Measurements from ENCODE around the gene PLXNB2. TPM values are rescaled to one million over a fixed set of nuclear protein-coding genes. Genes with fewer than 3 reads are reported as not detected.

PLXNB2 gene
- total RNA-seq, 1 experiment from 2014 or later: 227 TPM

DNA sequence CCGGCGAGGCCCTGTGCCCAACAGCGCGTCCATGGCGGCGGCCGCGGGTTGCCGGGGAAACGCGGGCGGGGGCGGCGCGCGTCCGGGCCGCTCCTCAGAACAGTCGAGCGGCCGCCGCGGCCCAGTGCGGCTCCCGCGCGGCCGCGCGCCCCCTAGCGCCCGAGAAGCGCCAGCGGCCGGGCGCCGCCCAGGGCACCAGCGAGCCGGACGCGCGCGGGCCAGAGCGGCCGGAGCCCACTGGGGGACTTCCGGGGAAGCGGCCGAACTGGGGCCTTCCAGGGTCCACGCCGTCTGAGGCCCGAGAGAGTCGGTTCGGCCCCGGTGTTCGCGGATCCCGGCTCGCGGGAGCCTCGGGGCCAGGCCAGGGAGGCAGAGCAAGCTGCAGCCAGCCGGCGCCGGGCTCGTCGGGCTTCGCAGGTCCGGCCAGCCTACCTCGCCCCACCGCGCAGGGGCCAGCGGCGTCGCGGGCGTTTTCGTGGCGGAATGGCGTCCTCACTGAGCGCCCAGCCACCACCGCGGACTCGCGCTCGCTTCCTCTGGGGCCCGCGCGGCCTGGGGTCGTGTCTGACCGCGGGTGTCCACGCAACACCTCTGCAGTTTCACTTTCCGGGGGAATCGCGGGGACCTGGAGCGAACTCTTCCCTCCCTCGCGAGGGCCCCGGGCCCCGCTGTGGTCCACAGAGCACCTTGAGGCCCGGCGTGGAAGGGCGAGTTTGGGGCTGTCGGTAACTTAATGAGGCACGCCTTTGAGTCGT is 19.7 kb upstream of the PLXNB2 start, which contains the start of gene DENND6B:
Gene DENND6B, minus strand, starts transcription at position 57 of the 755 bp plus-strand sequence. Its CDS starts 24 bp downstream, at position 33.
- ChIA-PET POLR2A (no interaction called here), CTCF (interaction anchor here (0.6 kb wide), 1 partner anchor 14 kb away, joined by 3 read pairs; no protein-coding TSS in a partner anchor)
- no peak for DNase-seq (ENCODE audit: low read depth, low spot score)
- peak; percentile 97 for ATAC-seq
- intact Hi-C loops (cut with micrococcal nuclease; ENCODE audit: unreplicated experiment): no loop called here
- H3K9me3 ChIP-seq (ENCODE audit: control insufficient read depth, insufficient read depth, low read depth, low read length): no peaks in the 10 kb centered on the region
- in situ Hi-C loops (cut with HindIII; ENCODE audit: low pct_unique_long_range_greater_than_20kb, low sequenced_read_pairs): no loop called here
- BruUV-seq (replicated peaks): TSS peak; percentile 81
- H3K4me3 ChIP-seq (ENCODE audit: low read depth in 2 of 2, low read length in 2 of 2): peak within 1 kb of the TSS; percentile 52 to 60
- peak within 1 kb of the TSS; percentile 85 for H3K27ac ChIP-seq (ENCODE audit: low read length)
- no peaks in the 10 kb centered on the region for H3K36me3 ChIP-seq (ENCODE audit: control insufficient read depth, insufficient read depth, low read length)
- H3K27me3 ChIP-seq (ENCODE audit: control insufficient read depth, insufficient read depth, low read length): no peaks in the 10 kb centered on the region
- no peak for TF ChIP-seq REST (IDR thresholded peaks at IDR 0.05; ENCODE audit: insufficient read depth in 1 of 2, low read depth in 2 of 2, low read length in 1 of 2)
- TF ChIP-seq TCF7L2 (IDR thresholded peaks at IDR 0.05; ENCODE audit: low read depth, low read length): no peak
- peak; percentile 78; the same call in 1 of the 2 replicates for TF ChIP-seq SIN3A (IDR thresholded peaks at IDR 0.05; ENCODE audit: borderline replicate concordance, insufficient read depth, low read depth, low read length)
- TF ChIP-seq CTCF (IDR thresholded peaks at IDR 0.05): peak; percentile 93
- TF ChIP-seq POLR2AphosphoS5 (IDR thresholded peaks at IDR 0.05; ENCODE audit: low read depth, low read length): peak; percentile 35; the same call in 1 of the 2 replicates
- peaks cover 4% of the 10 kb centered on the region for H3K4me1 ChIP-seq (ENCODE audit: control insufficient read depth, insufficient read depth, low read length)

- TF ChIP-seq CTCF (IDR thresholded peaks at IDR 0.05) (no peak), POLR2AphosphoS5 (IDR thresholded peaks at IDR 0.05; ENCODE audit: low read depth, low read length) (no peak), REST (IDR thresholded peaks at IDR 0.05; ENCODE audit: insufficient read depth in 1 of 2, low read depth in 2 of 2, low read length in 1 of 2) (no peak), SIN3A (IDR thresholded peaks at IDR 0.05; ENCODE audit: borderline replicate concordance, insufficient read depth, low read depth, low read length) (no peak), TCF7L2 (IDR thresholded peaks at IDR 0.05; ENCODE audit: low read depth, low read length) (no peak)
- ATAC-seq (peak; percentile 65), DNase-seq (ENCODE audit: low read depth, low spot score) (no peak)
- ChIA-PET CTCF (interaction anchor here (0.5 kb wide), 1 partner anchor 54 kb away, joined by 3 read pairs; no protein-coding TSS in a partner anchor), POLR2A (no interaction called here)
- H3K4me3 ChIP-seq (ENCODE audit: low read depth in 2 of 2, low read length in 2 of 2): peak overlapping the region; percentile 52 to 59
- H3K4me1 ChIP-seq (ENCODE audit: control insufficient read depth, insufficient read depth, low read length): peaks cover 4% of the 10 kb centered on the region
- intact Hi-C loops (cut with micrococcal nuclease; ENCODE audit: unreplicated experiment) (no loop called here), in situ Hi-C loops (cut with HindIII; ENCODE audit: low pct_unique_long_range_greater_than_20kb, low sequenced_read_pairs) (no loop called here)
- H3K9me3 ChIP-seq (ENCODE audit: control insufficient read depth, insufficient read depth, low read depth, low read length): no peaks in the 10 kb centered on the region
- no peaks in the 10 kb centered on the region for H3K36me3 ChIP-seq (ENCODE audit: control insufficient read depth, insufficient read depth, low read length)
- BruUV-seq (replicated peaks): no TSS peak
- peak overlapping the region; percentile 54 for H3K27ac ChIP-seq (ENCODE audit: low read length)
- no peaks in the 10 kb centered on the region for H3K27me3 ChIP-seq (ENCODE audit: control insufficient read depth, insufficient read depth, low read length)
Observed at GRCh38 chr22:50326225-50326955, 18.9 kb upstream of the PLXNB2 start.

Measured in Panc1 (cell line).